H1 (cell line): ENCODE results near the gene CCL23. TPM values are rescaled to one million over a fixed set of nuclear protein-coding genes. Genes with fewer than 3 reads are reported as not detected.

ENCODE experiments used
- CTCF ChIA-PET: fragments of 300-600 bp; sonication (Branson Sonifier 250); formaldehyde crosslinking; loops from one replicate; lab custom pipeline; 2021; ENCODE audit not compliant: partially characterized antibody; lab: Charles Lee
- POLR2A ChIA-PET: fragments of 300-600 bp; sonication (Branson Sonifier 250); formaldehyde crosslinking; loops from one replicate; lab custom pipeline; 2021; ENCODE audit warnings: inconsistent platforms; ENCODE audit not compliant: partially characterized antibody; lab: Charles Lee
- DNase-seq, 2 experiments: peaks; one replicate each; pipeline versions ENCODE4 v3.0.0 to v3.0.0-alpha.2; 2010 to 2022; ENCODE audit warnings: low spot score in 2 of 2, low read depth in 1 of 2, mixed read lengths in 1 of 2
- FAIRE-seq: peaks from 2 replicates; lab custom pipeline; 2011; peaks lifted over from hg19 to GRCh38; lab: Jason Lieb, UNC
- H2AFZ ChIP-seq: 2 replicates; pipeline ENCODE4 v1.8.1; 2012; ENCODE audit warnings: low read length, inconsistent platforms
- H2AK5ac ChIP-seq: 2 replicates; pipeline ENCODE4 v1.6.1; 2013; ENCODE audit warnings: low read depth, low read length
- H2BK120ac ChIP-seq: replicated peaks from 2 replicates; pipeline ENCODE3; 2013; ENCODE audit warnings: low read depth, low read length, inconsistent platforms
- H2BK12ac ChIP-seq: 2 replicates; pipeline ENCODE4 v1.6.1; 2013; ENCODE audit warnings: low read depth, low read length
- H2BK15ac ChIP-seq: 2 replicates; pipeline ENCODE4 v1.6.1; 2013; ENCODE audit warnings: low read length
- H2BK20ac ChIP-seq: 2 replicates; pipeline ENCODE4 v1.6.1; 2013; ENCODE audit warnings: low read length
- H2BK5ac ChIP-seq: 2 replicates; pipeline ENCODE4 v1.6.1; 2013; ENCODE audit warnings: low read depth, low read length
- H3K14ac ChIP-seq: 2 replicates; pipeline ENCODE4 v1.6.1; 2013; ENCODE audit warnings: inconsistent platforms; ENCODE audit not compliant: insufficient read length
- H3K18ac ChIP-seq: 2 replicates; pipeline ENCODE4 v1.6.1; 2013; ENCODE audit warnings: low read length; ENCODE audit errors: extremely low read depth
- H3K23ac ChIP-seq: 2 replicates; pipeline ENCODE4 v1.6.1; 2013; ENCODE audit warnings: inconsistent platforms; ENCODE audit not compliant: insufficient read length
- H3K23me2 ChIP-seq: 2 replicates; pipeline ENCODE4 v1.6.1; 2013; ENCODE audit warnings: low read depth, low read length
- H3K27ac ChIP-seq: 2 replicates; pipeline ENCODE4 v1.6.1; 2011; ENCODE audit warnings: low read depth, low read length, inconsistent platforms
- H3K27me3 ChIP-seq, 4 experiments: replicated peaks in 1 of 4; 1 replicate in 1 of 4; 2 replicates in 3 of 4; pipeline versions ENCODE4 v1.6.1 to v1.8.1; 2011 to 2013; ENCODE audit warnings: low read length in 3 of 4, mild to moderate bottlenecking in 3 of 4, inconsistent platforms in 2 of 4, mixed read lengths in 2 of 4, moderate library complexity in 1 of 4; ENCODE audit not compliant: control insufficient read depth in 3 of 4, insufficient read depth in 3 of 4; ENCODE audit errors: extremely low read depth in 1 of 4
- H3K36me3 ChIP-seq, 4 experiments: 2 replicates each; pipeline versions ENCODE4 v1.6.1 to v1.8.1; 2011 to 2013; ENCODE audit warnings: mild to moderate bottlenecking in 4 of 4, low read length in 3 of 4, moderate library complexity in 2 of 4, control low read depth in 1 of 4, inconsistent platforms in 1 of 4; ENCODE audit not compliant: insufficient read depth in 4 of 4, control insufficient read depth in 2 of 4
- H3K4ac ChIP-seq: replicated peaks from 2 replicates; pipeline ENCODE3; 2013; ENCODE audit warnings: low read length, low read depth, mixed read lengths, inconsistent platforms; ENCODE audit not compliant: insufficient read length
- H3K4me1 ChIP-seq, 4 experiments: replicated peaks in 1 of 4; 1 replicate in 1 of 4; 2 replicates in 3 of 4; pipeline versions ENCODE4 v1.6.1 to v1.8.1; 2011 to 2013; ENCODE audit warnings: low read length in 3 of 4, inconsistent platforms in 2 of 4, mixed read lengths in 1 of 4; ENCODE audit not compliant: insufficient read depth in 4 of 4, control insufficient read depth in 3 of 4
- H3K4me2 ChIP-seq, 2 experiments: 2 replicates each; pipeline versions ENCODE4 v1.6.1 to v1.8.1; 2011 to 2013; ENCODE audit warnings: low read depth in 2 of 2, low read length in 2 of 2, control low read depth in 1 of 2, inconsistent platforms in 1 of 2, mild to moderate bottlenecking in 1 of 2; ENCODE audit not compliant: insufficient read depth in 1 of 2
- H3K4me3 ChIP-seq, 4 experiments: fragments of 200-600, 300-600 bp in 1 of 4; sonication (generic), shearing (Covaris generic), sonication (Bioruptor Twin) in 1 of 4; 2 replicates each; pipeline versions ENCODE4 v1.5.1 to v1.8.1; 2011 to 2016; ENCODE audit warnings: low read length in 4 of 4, low read depth in 3 of 4, control low read depth in 2 of 4, inconsistent platforms in 2 of 4, mild to moderate bottlenecking in 2 of 4, mixed read lengths in 1 of 4, moderate library complexity in 1 of 4; ENCODE audit not compliant: insufficient read depth in 2 of 4; ENCODE audit errors: extremely low read depth in 1 of 4
- H3K56ac ChIP-seq: replicated peaks from 2 replicates; pipeline ENCODE3; 2013; ENCODE audit warnings: low read depth, mild to moderate bottlenecking, mixed read lengths, low read length, inconsistent platforms; ENCODE audit not compliant: insufficient read length
- H3K79me1 ChIP-seq: 2 replicates; pipeline ENCODE4 v1.6.1; 2013; ENCODE audit warnings: low read depth, low read length, control low read depth
- H3K79me2 ChIP-seq, 2 experiments: 2 replicates each; pipeline versions ENCODE4 v1.6.1 to v1.8.1; 2012 to 2013; ENCODE audit warnings: low read length in 2 of 2, mild to moderate bottlenecking in 2 of 2, inconsistent platforms in 1 of 2; ENCODE audit not compliant: insufficient read depth in 2 of 2, control insufficient read depth in 1 of 2
- H3K9ac ChIP-seq, 4 experiments: replicated peaks in 1 of 4; 1 replicate in 1 of 4; 2 replicates in 3 of 4; pipeline versions ENCODE4 v1.6.1 to v1.8.1; 2011 to 2013; ENCODE audit warnings: low read depth in 3 of 4, low read length in 3 of 4, control low read depth in 2 of 4, mild to moderate bottlenecking in 2 of 4, moderate library complexity in 2 of 4, inconsistent platforms in 1 of 4; ENCODE audit errors: extremely low read depth in 1 of 4
- H3K9me3 ChIP-seq, 2 experiments: 2 replicates each; pipeline versions ENCODE4 v1.6.1 to v1.8.1; 2012 to 2013; ENCODE audit warnings: mild to moderate bottlenecking in 2 of 2, moderate library complexity in 2 of 2, control low read depth in 1 of 2, inconsistent platforms in 1 of 2, low read depth in 1 of 2, low read length in 1 of 2, mixed read lengths in 1 of 2; ENCODE audit not compliant: insufficient read depth in 2 of 2
- H4K20me1 ChIP-seq, 2 experiments: replicated peaks in 1 of 2; 2 replicates each; pipeline versions ENCODE3 to v1.8.1; 2011 to 2013; ENCODE audit warnings: inconsistent platforms in 2 of 2, low read length in 2 of 2, mild to moderate bottlenecking in 1 of 2; ENCODE audit not compliant: insufficient read depth in 2 of 2, control insufficient read depth in 1 of 2
- H4K5ac ChIP-seq: 2 replicates; pipeline ENCODE4 v1.6.1; 2013; ENCODE audit warnings: low read length, low read depth, mixed read lengths, inconsistent platforms; ENCODE audit not compliant: insufficient read length
- H4K8ac ChIP-seq: 2 replicates; pipeline ENCODE4 v1.8.0; 2013; ENCODE audit warnings: mild to moderate bottlenecking, moderate library complexity, low read length, inconsistent platforms; ENCODE audit not compliant: insufficient read depth; ENCODE audit errors: extremely low read depth
- H4K91ac ChIP-seq: replicated peaks from 2 replicates; pipeline ENCODE3; 2013; ENCODE audit warnings: low read length, mixed read lengths, inconsistent platforms; ENCODE audit not compliant: insufficient read length
- CHD2 ChIP-seq: IDR thresholded peaks from 2 replicates; pipeline ENCODE4 v1.6.1; 2012; ENCODE audit warnings: low read length, improper control_type of control experiment
- CREB1 ChIP-seq: IDR thresholded peaks from 2 replicates; pipeline ENCODE4 v1.6.1; 2012; ENCODE audit warnings: inconsistent platforms
- E2F6 ChIP-seq: IDR thresholded peaks from 2 replicates; pipeline ENCODE4 v1.6.1; 2012; ENCODE audit warnings: inconsistent platforms
- EGR1 ChIP-seq: IDR thresholded peaks from 2 replicates; pipeline ENCODE4 v1.6.1; 2011; ENCODE audit warnings: low read depth, low read length, borderline replicate concordance
- EP300 ChIP-seq, 2 experiments: IDR thresholded peaks; 1 replicate in 1 of 2; 2 replicates in 1 of 2; pipeline ENCODE4 v1.6.1; 2011 to 2012; ENCODE audit warnings: low read depth in 2 of 2, low read length in 2 of 2, mild to moderate bottlenecking in 2 of 2, borderline replicate concordance in 1 of 2, inconsistent platforms in 1 of 2, moderate library complexity in 1 of 2
- GABPA ChIP-seq: IDR thresholded peaks from 2 replicates; pipeline ENCODE4 v1.6.1; 2011; ENCODE audit warnings: mild to moderate bottlenecking, low read length, moderate library complexity, borderline replicate concordance; ENCODE audit not compliant: insufficient read depth
- GTF2F1 ChIP-seq: IDR thresholded peaks from 2 replicates; pipeline ENCODE4 v1.6.1; 2012; ENCODE audit warnings: low read depth, low read length, improper control_type of control experiment, borderline replicate concordance
- JUN ChIP-seq: IDR thresholded peaks from 2 replicates; pipeline ENCODE4 v1.6.1; 2011; ENCODE audit warnings: low read depth, mild to moderate bottlenecking, improper control_type of control experiment, low read length
- MAX ChIP-seq: IDR thresholded peaks from 2 replicates; pipeline ENCODE4 v1.6.1; 2012; ENCODE audit warnings: inconsistent platforms
- PHF8 ChIP-seq: fragments of 200-600 bp; sonication (generic); conservative IDR thresholded peaks from 2 replicates; pipeline ENCODE4 v1.7.1; 2012; ENCODE audit warnings: low read depth, mild to moderate bottlenecking, inconsistent platforms, low read length, moderate library complexity
- RNF2 ChIP-seq: fragments of 200-900, 300-1000 bp; sonication (generic); IDR thresholded peaks from 2 replicates; pipeline ENCODE4 v1.7.1; 2016; ENCODE audit warnings: borderline replicate concordance, low read depth, mild to moderate bottlenecking, antibody characterized with exemption, low read length; ENCODE audit not compliant: poor library complexity, severe bottlenecking; ENCODE audit errors: missing control alignments
- SUZ12 ChIP-seq: fragments of 200-600 bp; sonication (generic); IDR thresholded peaks from 2 replicates; pipeline ENCODE4 v1.6.1; 2012; ENCODE audit warnings: mild to moderate bottlenecking, inconsistent platforms, low read length, moderate library complexity, mixed read lengths
- TBP ChIP-seq: IDR thresholded peaks from 2 replicates; pipeline ENCODE4 v1.6.1; 2011; ENCODE audit warnings: low read depth, low read length, improper control_type of control experiment
- YY1 ChIP-seq: IDR thresholded peaks from 2 replicates; pipeline ENCODE4 v1.6.1; 2011; ENCODE audit warnings: low read depth, mild to moderate bottlenecking, low read length
- WGBS, 2 experiments: shearing (Covaris generic) in 1 of 2; methylation state at CpG; one replicate each; pipeline versions ENCODE4 v1.1.6 to v1.1.7; 2013 to 2015; ENCODE audit warnings: low lambda C conversion rate in 2 of 2, mixed read lengths in 2 of 2, inconsistent platforms in 1 of 2, low coverage in 1 of 2, missing lambda C conversion rate in 1 of 2; ENCODE audit not compliant: insufficient replicate concordance in 2 of 2, insufficient coverage in 1 of 2, insufficient read length in 1 of 2; ENCODE audit errors: extremely low coverage in 1 of 2, missing lambda C conversion rate in 1 of 2; 5-methylcytosine and 5-hydroxymethylcytosine counted together
- polyA plus RNA-seq, 7 experiments: library from polyadenylated mRNA; depleted of rRNA in 3 of 7; stranded (reverse) in 5 of 7; unstranded in 2 of 7; fragments of >200 nt in 5 of 7; fragments of 200-250 nt in 2 of 7; gene quantifications; 1 replicate in 5 of 7; 2 replicates in 1 of 7; 4 replicates in 1 of 7; pipeline versions ENCODE4 v1.2.1 to v1.2.3, GENCODE V29; 2011 to 2013; ENCODE audit warnings: missing spikeins in 2 of 7, mixed read lengths in 2 of 7
- total RNA-seq: library from RNA; stranded (reverse); fragmentation: NEBNext Ultra II Directional; extraction: Animal tissue kit (Norgen Biotek cat#: 25700); gene quantifications from 2 replicates; pipeline ENCODE4 v1.2.1, GENCODE V29; 2021

Gene CCL23
- total and polyA plus RNA-seq, 2 of the 8 experiments (the other 6 are each of a cell fraction or from before 2014, with no cell fraction given) = not detected

- Histone ChIP-seq H3K4ac (no peak overlapping the region), H2AFZ (peak overlapping the region; percentile 65; the same call in 1 of the 2 replicates), H2BK20ac (no peak overlapping the region), H3K36me3 (no peaks in the 10 kb centered on the region), H2BK5ac (no peak overlapping the region), H3K4me2 (no peak overlapping the region), H3K14ac (no peak overlapping the region), H2BK120ac (no peak overlapping the region), H3K18ac (no peak overlapping the region), H2AK5ac (no peak overlapping the region), H3K9ac (no peak overlapping the region), H3K27me3 (peaks cover 0 to 2% (median under 1%) of the 10 kb centered on the region in 4 experiments; a peak in 1 of 7 replicates), H3K56ac (no peak overlapping the region), H4K20me1 (no peaks in the 10 kb centered on the region), H2BK12ac (no peak overlapping the region), H3K9me3 (no peaks in the 10 kb centered on the region), H3K79me2 (no peaks in the 10 kb centered on the region), H2BK15ac (no peak overlapping the region), H3K4me3 (no peak overlapping the region), H3K4me1 (no peaks in the 10 kb centered on the region), H3K79me1 (no peaks in the 10 kb centered on the region), H4K5ac (no peak overlapping the region), H3K23me2 (peaks cover 3% of the 10 kb centered on the region; the same call in 1 of the 2 replicates), H3K27ac (no peak overlapping the region), H4K8ac (no peak overlapping the region), H3K23ac (no peak overlapping the region), H4K91ac (no peak overlapping the region)
- CTCF ChIA-PET = no interaction called here
- no peak for FAIRE-seq
- no peak for DNase-seq
- 87% methylated on average over 1 of the region's 1 CpG; no CpG with 5 or more reads in 1 of the 2 experiments for WGBS, 2 experiments
- POLR2A ChIA-PET = no interaction called here
- TF ChIP-seq SUZ12 (no peak), EGR1 (no peak), YY1 (no peak), GABPA (no peak), E2F6 (no peak), TBP (no peak), GTF2F1 (no peak), PHF8 (no peak), RNF2 (no peak), EP300 (IDR thresholded peaks at IDR 0.05; ENCODE audit: borderline replicate concordance in 1 of 2, low read depth in 2 of 2, low read length in 2 of 2) (no peak), JUN (no peak), MAX (no peak), CHD2 (no peak), CREB1 (no peak)
Observed at GRCh38 chr17:36030956-36031355, 13.2 kb upstream of the CCL23 start.
